IMR-90 (cell line): Measurements from ENCODE around the gene MAPRE2. TPM values are rescaled to one million over a fixed set of nuclear protein-coding genes. Genes with fewer than 3 reads are reported as not detected.

Experiments
- ATAC-seq: fragments of 200-7000 bp; cut with Tn5 transposase; 2 replicates; pipeline ENCODE4 v1.9.1; 2020; ENCODE audit warnings: low read depth, mild to moderate bottlenecking, moderate library complexity
- BruUV-seq: library from RNA; stranded (reverse); fragments of 400-500 nt; replicated peaks from 2 replicates; lab custom pipeline; 2021; lab: Mats Ljungman, UMichigan
- CTCF ChIA-PET: fragments of 300-600 bp; formaldehyde crosslinking; extraction: SDS; loops from one replicate; lab custom pipeline; 2021; ENCODE audit warnings: antibody characterized with exemption; lab: Yijun Ruan, JAX
- POLR2A ChIA-PET: fragments of 300-600 bp; sonication (Branson Sonifier 250); formaldehyde crosslinking; loops from one replicate; lab custom pipeline; 2022; ENCODE audit warnings: antibody characterized with exemption; ENCODE audit not compliant: unreplicated experiment; lab: Charles Lee
- DNase-seq: peaks from one replicate; pipeline ENCODE4 v3.0.0; 2013
- H2AFZ ChIP-seq: replicated peaks from 2 replicates; pipeline ENCODE3; 2013; ENCODE audit warnings: low read length, mild to moderate bottlenecking; ENCODE audit not compliant: poor library complexity
- H2AK5ac ChIP-seq: 2 replicates; pipeline ENCODE4 v1.6.1; 2013; ENCODE audit warnings: low read depth, low read length, inconsistent platforms
- H2AK9ac ChIP-seq: replicated peaks from 2 replicates; pipeline ENCODE3; 2013; ENCODE audit warnings: mild to moderate bottlenecking, low read depth, low read length, moderate library complexity; ENCODE audit not compliant: poor library complexity
- H2BK120ac ChIP-seq: 2 replicates; pipeline ENCODE4 v1.6.1; 2013; ENCODE audit warnings: low read depth, low read length, inconsistent platforms
- H2BK15ac ChIP-seq: 3 replicates; pipeline ENCODE4 v1.6.1; 2013; ENCODE audit warnings: low read depth, low read length, inconsistent platforms
- H2BK20ac ChIP-seq: 2 replicates; pipeline ENCODE4 v1.6.1; 2013; ENCODE audit warnings: low read depth, mild to moderate bottlenecking, inconsistent platforms, low read length, moderate library complexity
- H2BK5ac ChIP-seq: 2 replicates; pipeline ENCODE4 v1.6.1; 2013; ENCODE audit warnings: mild to moderate bottlenecking, low read depth, low read length, inconsistent platforms; ENCODE audit not compliant: poor library complexity, severe bottlenecking
- H3K14ac ChIP-seq: replicated peaks from 2 replicates; pipeline ENCODE4 v1.6.1; 2013; ENCODE audit warnings: low read depth, low read length, inconsistent platforms
- H3K18ac ChIP-seq: 2 replicates; pipeline ENCODE4 v1.6.1; 2013; ENCODE audit warnings: low read depth, low read length, control low read depth
- H3K23ac ChIP-seq: 2 replicates; pipeline ENCODE4 v1.6.1; 2013; ENCODE audit warnings: low read depth, low read length, inconsistent platforms
- H3K27ac ChIP-seq: 2 replicates; pipeline ENCODE4 v1.5.1; 2013; ENCODE audit warnings: mild to moderate bottlenecking, control low read depth, low read length; ENCODE audit not compliant: insufficient read depth
- H3K27me3 ChIP-seq: 2 replicates; pipeline ENCODE4 v1.6.1; 2013; ENCODE audit warnings: low read length; ENCODE audit not compliant: control insufficient read depth, insufficient read depth
- H3K36me3 ChIP-seq: 2 replicates; pipeline ENCODE4 v1.6.1; 2013; ENCODE audit warnings: low read length, mixed read lengths; ENCODE audit not compliant: control insufficient read depth, insufficient read depth
- H3K4ac ChIP-seq: 2 replicates; pipeline ENCODE4 v1.6.1; 2013; ENCODE audit warnings: low read depth, low read length, inconsistent platforms
- H3K4me1 ChIP-seq: 2 replicates; pipeline ENCODE4 v1.6.1; 2013; ENCODE audit warnings: low read length, mixed read lengths; ENCODE audit not compliant: control insufficient read depth, insufficient read depth
- H3K4me2 ChIP-seq: 2 replicates; pipeline ENCODE4 v1.6.1; 2013; ENCODE audit warnings: low read depth, mild to moderate bottlenecking, control low read depth, low read length, moderate library complexity
- H3K4me3 ChIP-seq: 2 replicates; pipeline ENCODE4 v1.5.1; 2013; ENCODE audit warnings: low read depth, mild to moderate bottlenecking, control low read depth, low read length, moderate library complexity; ENCODE audit not compliant: insufficient read depth
- H3K56ac ChIP-seq: 2 replicates; pipeline ENCODE4 v1.6.1; 2013; ENCODE audit warnings: low read length, inconsistent platforms; ENCODE audit not compliant: insufficient read depth; ENCODE audit errors: extremely low read depth
- H3K79me1 ChIP-seq, 2 experiments: 2 replicates each; pipeline ENCODE4 v1.6.1; 2013; ENCODE audit warnings: low read length in 2 of 2, inconsistent platforms in 1 of 2, low read depth in 1 of 2
- H3K9ac ChIP-seq: 2 replicates; pipeline ENCODE4 v1.6.1; 2013; ENCODE audit warnings: low read depth, low read length, control low read depth
- H3K9me1 ChIP-seq: 2 replicates; pipeline ENCODE4 v1.6.1; 2013; ENCODE audit warnings: low read length, inconsistent platforms; ENCODE audit not compliant: insufficient read depth
- H3K9me3 ChIP-seq: 2 replicates; pipeline ENCODE4 v1.6.1; 2013; ENCODE audit warnings: low read length; ENCODE audit not compliant: control insufficient read depth, insufficient read depth
- H4K20me1 ChIP-seq: 2 replicates; pipeline ENCODE4 v1.6.1; 2013; ENCODE audit warnings: low read length, inconsistent platforms; ENCODE audit not compliant: insufficient read depth
- H4K5ac ChIP-seq: 2 replicates; pipeline ENCODE4 v1.6.1; 2013; ENCODE audit warnings: mild to moderate bottlenecking, low read depth, low read length, control low read depth
- H4K8ac ChIP-seq, 2 experiments: 2 replicates each; pipeline ENCODE4 v1.6.1; 2013; ENCODE audit warnings: low read depth in 2 of 2, low read length in 2 of 2, control low read depth in 1 of 2, inconsistent platforms in 1 of 2
- H4K91ac ChIP-seq: 2 replicates; pipeline ENCODE4 v1.6.1; 2013; ENCODE audit warnings: low read depth, low read length, inconsistent platforms; ENCODE audit not compliant: insufficient read depth
- FOS ChIP-seq: fragments of 150-350 bp; IDR thresholded peaks from 2 replicates; pipeline ENCODE4 v1.6.1; 2016; ENCODE audit warnings: low read depth, low read length
- MXI1 ChIP-seq: IDR thresholded peaks from 2 replicates; pipeline ENCODE4 v1.6.1; 2012; ENCODE audit warnings: low read depth, mild to moderate bottlenecking, low read length, moderate library complexity, borderline replicate concordance
- WGBS, 2 experiments: methylation state at CpG; one replicate each; pipeline versions ENCODE4 v1.1.5 to v1.1.7; 2013; ENCODE audit warnings: missing lambda C conversion rate in 2 of 2; ENCODE audit not compliant: insufficient read length in 1 of 2; ENCODE audit errors: extremely low coverage in 2 of 2; 5-methylcytosine and 5-hydroxymethylcytosine counted together
- dilution Hi-C: fragments of 300-500 bp; cut with HindIII; formaldehyde crosslinking; loops from one replicate; pipeline ENCODE4 v1.14.3; 2018; ENCODE audit warnings: low sequenced_read_pairs; ENCODE audit not compliant: unreplicated experiment
- in situ Hi-C: fragments of 300-500 bp; cut with MboI; formaldehyde crosslinking; loops from 3 replicates; pipeline ENCODE4 v1.14.3; 2019; ENCODE audit warnings: low sequenced_read_pairs, inconsistent platforms, mixed read lengths
- intact Hi-C: fragments of 100-400 bp; cut with micrococcal nuclease; formaldehyde crosslinking; loops from 2 replicates; pipeline ENCODE4 v1.10.0; 2022
- polyA plus RNA-seq, 3 experiments: library from polyadenylated mRNA; depleted of rRNA; stranded (reverse); fragments of >200 nt; gene quantifications; 2 replicates each; pipeline ENCODE4 v1.2.3, GENCODE V29; 2012; ENCODE audit warnings: low replicate concordance in 1 of 3
- total RNA-seq: library from RNA; depleted of rRNA; stranded (reverse); fragments of >200 nt; gene quantifications from 2 replicates; pipeline ENCODE4 v1.2.3, GENCODE V29; 2012

Gene MAPRE2
- total and polyA plus RNA-seq, 2 of the 4 experiments (the other 2 are of a cell fraction), result 19.6 to 23.8 TPM

DNA sequence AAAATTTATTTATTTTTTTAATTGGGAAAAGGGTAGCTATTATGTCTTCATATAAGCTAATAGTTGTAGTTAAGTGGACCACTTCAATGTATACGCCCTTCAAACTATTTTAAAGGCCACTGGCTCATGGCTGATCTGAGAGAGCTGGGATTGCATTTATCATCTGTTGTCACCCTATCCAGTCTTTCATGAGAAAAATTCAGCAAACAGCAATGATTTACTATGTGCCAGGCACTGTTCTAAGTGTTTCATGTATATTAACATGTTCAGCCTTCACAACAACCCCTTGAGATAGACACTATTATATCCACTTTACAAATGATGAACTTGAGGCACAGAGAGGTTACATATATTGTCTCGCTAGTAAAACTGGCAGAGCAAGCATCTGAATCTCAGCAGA lies 133.5 kb downstream of the MAPRE2 start:
- Histone ChIP-seq H3K4ac (no peak overlapping the region), H2BK120ac (no peak overlapping the region), H3K9me1 (no peaks in the 10 kb centered on the region), H3K79me1 (no peaks in the 10 kb centered on the region), H3K56ac (no peak overlapping the region), H2BK15ac (no peak overlapping the region), H3K4me1 (no peaks in the 10 kb centered on the region), H3K9me3 (no peaks in the 10 kb centered on the region), H3K9ac (no peak overlapping the region), H2AK9ac (no peak overlapping the region), H4K20me1 (no peaks in the 10 kb centered on the region), H3K36me3 (no peaks in the 10 kb centered on the region), H2BK20ac (no peak overlapping the region), H3K27me3 (peaks cover 5% of the 10 kb centered on the region), H3K27ac (no peak overlapping the region), H3K18ac (no peak overlapping the region), H4K5ac (no peak overlapping the region), H4K91ac (no peak overlapping the region), H3K4me3 (no peak overlapping the region), H2AFZ (no peak overlapping the region), H4K8ac (no peak overlapping the region), H2AK5ac (no peak overlapping the region), H3K23ac (no peak overlapping the region), H2BK5ac (no peak overlapping the region), H3K4me2 (no peak overlapping the region), H3K14ac (no peak overlapping the region)
- in situ Hi-C loops (no loop called here), intact Hi-C loops (no loop called here), dilution Hi-C loops (no loop called here)
- BruUV-seq, result no TSS peak
- CTCF ChIA-PET, result interaction anchor here (0.5 kb wide), 1 partner anchor 957 kb away, joined by 3 read pairs; no protein-coding TSS in a partner anchor
- WGBS, 2 experiments, result no CpG with 5 or more reads among the region's 2 CpGs
- no peak for TF ChIP-seq FOS
- TF ChIP-seq MXI1, result no peak
- DNase-seq (no peak), ATAC-seq (no peak)
- POLR2A ChIA-PET, result no interaction called here
